Stomach smooth muscle (tissue), 2 donors: Measurements from ENCODE around the gene DHX15.

Experiments
- H3K27ac ChIP-seq: one replicate; pipeline ENCODE4 v1.7.0; 2013; ENCODE audit warnings: mild to moderate bottlenecking, low read length, inconsistent platforms
- H3K27me3 ChIP-seq, 2 donors: one replicate each; pipeline ENCODE4 v1.7.0; 2013; ENCODE audit warnings: low read length in 2 of 2; ENCODE audit not compliant: insufficient read depth in 2 of 2, control insufficient read depth in 1 of 2
- H3K36me3 ChIP-seq, 2 donors: one replicate each; pipeline ENCODE4 v1.7.0; 2013; ENCODE audit warnings: low read length in 2 of 2; ENCODE audit not compliant: control insufficient read depth in 2 of 2, insufficient read depth in 2 of 2
- H3K4me1 ChIP-seq: one replicate; pipeline ENCODE4 v1.7.0; 2013; ENCODE audit warnings: low read length; ENCODE audit not compliant: control insufficient read depth, insufficient read depth
- H3K4me3 ChIP-seq, 2 donors: one replicate each; pipeline ENCODE4 v1.7.0; 2013; ENCODE audit warnings: low read length in 2 of 2
- H3K9ac ChIP-seq, 2 donors: one replicate each; pipeline ENCODE4 v1.7.0; 2013; ENCODE audit warnings: low read length in 2 of 2, mild to moderate bottlenecking in 1 of 2
- H3K9me3 ChIP-seq, 2 donors: one replicate each; pipeline ENCODE4 v1.7.0; 2013; ENCODE audit warnings: low read length in 2 of 2; ENCODE audit not compliant: control insufficient read depth in 2 of 2
- donor health status: healthy.
- donor health status: Pancreatic carcinoma.

The DHX15 gene

DNA sequence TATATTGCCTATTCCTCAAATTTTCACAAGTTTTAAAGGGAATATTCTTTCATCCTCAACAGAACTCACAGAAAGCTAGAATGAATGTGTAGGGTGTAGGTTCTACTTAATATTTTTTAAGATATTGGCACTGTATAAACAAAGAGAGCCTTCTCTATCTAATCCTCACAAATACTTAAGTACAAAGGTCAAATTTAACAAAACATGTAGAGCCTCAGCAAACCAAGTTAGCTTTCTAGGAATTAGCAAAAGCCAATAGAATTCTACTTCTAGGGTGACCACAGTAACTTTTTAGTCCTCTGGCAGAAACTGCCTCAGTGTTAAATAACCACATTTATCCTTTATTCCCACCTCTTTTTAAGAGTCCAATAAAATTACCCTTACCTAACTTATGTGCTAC is 19.3 kb downstream of the DHX15 start:
- Histone ChIP-seq H3K9me3 (no peaks in the 10 kb centered on the region), H3K4me3 (no peak overlapping the region), H3K27me3 (no peaks in the 10 kb centered on the region), H3K27ac (no peak overlapping the region), H3K36me3 (peaks cover 0 to 1% of the 10 kb centered on the region in 2 donors), H3K9ac (no peak overlapping the region), H3K4me1 (no peaks in the 10 kb centered on the region)

DNA sequence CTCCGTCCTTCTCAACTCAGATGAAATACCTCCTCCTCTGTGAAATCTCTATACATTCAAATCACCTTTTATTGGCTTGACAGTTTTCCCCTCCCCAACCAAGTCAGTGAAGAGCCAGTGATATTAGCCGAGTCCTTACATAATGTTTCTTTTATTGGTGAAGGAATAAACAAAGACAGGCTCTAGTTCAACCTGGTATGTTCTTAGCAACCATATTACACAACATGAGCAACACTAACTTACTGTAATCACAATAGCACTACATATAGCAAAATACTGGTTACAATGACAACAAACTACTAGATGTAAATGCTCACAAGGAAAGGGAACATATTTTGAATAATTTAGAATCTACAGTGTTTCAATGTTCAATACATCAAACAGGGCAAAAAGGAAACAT is 19.9 kb downstream of the DHX15 start:
- no peaks in the 10 kb centered on the region for H3K4me1 ChIP-seq
- no peak overlapping the region for H3K27ac ChIP-seq
- H3K4me3 ChIP-seq: no peak overlapping the region

DNA sequence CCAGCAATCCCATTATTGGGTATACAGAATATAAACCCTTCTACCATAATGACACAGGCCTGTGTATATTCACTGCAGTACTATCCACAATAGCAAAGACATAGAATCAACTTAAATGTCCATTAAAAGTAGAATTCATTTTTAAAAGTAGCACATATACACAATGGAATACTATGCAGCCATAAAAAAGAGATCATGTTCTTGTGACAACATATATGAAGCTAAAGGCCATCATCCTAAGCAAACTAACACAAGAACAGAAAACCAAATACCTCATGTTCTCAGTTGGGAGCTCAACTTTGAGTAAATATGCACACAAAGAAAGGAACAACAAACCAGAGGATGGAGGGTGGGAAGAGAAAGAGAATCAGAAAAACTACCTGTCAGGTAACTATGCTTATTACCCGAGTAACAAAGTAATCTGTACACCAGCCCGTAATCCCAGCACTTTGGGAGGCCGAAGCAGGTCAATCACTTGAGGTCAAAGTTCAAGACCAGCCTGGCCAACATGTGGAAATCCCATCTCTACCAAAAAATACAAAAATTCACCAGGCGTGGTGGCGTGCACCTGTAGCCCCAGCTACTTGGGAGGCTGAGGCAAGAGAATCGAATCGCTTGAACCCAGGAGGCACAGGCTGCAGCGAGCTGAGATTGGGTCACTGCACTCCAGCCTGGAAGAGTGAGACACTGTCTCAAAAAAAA is 22.8 kb downstream of the DHX15 start:
- H3K9ac ChIP-seq: no peak overlapping the region
- H3K36me3 ChIP-seq: no peaks in the 10 kb centered on the region
- H3K4me1 ChIP-seq: no peaks in the 10 kb centered on the region

More for the DNA sequence above, 19.9 kb downstream of the DHX15 start:
- Histone ChIP-seq H3K27me3 (no peaks in the 10 kb centered on the region), H3K36me3 (no peaks in the 10 kb centered on the region), H3K9ac (no peak overlapping the region), H3K9me3 (no peaks in the 10 kb centered on the region)

DNA sequence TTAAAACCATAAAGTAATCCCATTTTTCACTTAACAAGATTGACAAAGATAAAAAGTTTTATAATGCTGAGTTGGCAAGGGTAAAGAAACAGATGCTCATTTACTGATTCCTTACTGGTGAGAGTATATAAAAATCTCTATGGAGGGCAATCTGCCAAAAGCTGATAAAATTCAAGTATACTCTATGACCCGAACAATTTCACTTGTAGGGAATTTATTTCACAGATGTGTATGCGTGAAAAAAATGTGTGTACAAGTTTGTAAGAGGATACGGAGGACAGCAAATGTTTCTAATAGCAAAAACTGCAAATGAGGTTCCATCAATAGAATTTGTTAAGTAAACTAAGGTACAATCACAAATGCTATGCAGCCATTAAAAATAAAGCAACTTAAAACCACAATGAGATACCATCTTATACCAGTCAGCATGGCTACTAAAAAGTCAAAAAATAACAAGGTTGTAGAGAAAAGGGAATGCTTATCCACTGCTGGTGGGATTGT is 23.4 kb downstream of the DHX15 start:
- H3K9ac ChIP-seq: no peak overlapping the region
- H3K27ac ChIP-seq: no peak overlapping the region
- H3K4me1 ChIP-seq: no peaks in the 10 kb centered on the region
- no peaks in the 10 kb centered on the region for H3K9me3 ChIP-seq
- H3K4me3 ChIP-seq: no peak overlapping the region
- no peaks in the 10 kb centered on the region for H3K36me3 ChIP-seq
- H3K27me3 ChIP-seq: no peaks in the 10 kb centered on the region

More for the DNA sequence above, 22.8 kb downstream of the DHX15 start:
- H3K9me3 ChIP-seq: no peaks in the 10 kb centered on the region
- no peak overlapping the region for H3K27ac ChIP-seq
- H3K4me3 ChIP-seq: no peak overlapping the region
- no peaks in the 10 kb centered on the region for H3K27me3 ChIP-seq

DNA sequence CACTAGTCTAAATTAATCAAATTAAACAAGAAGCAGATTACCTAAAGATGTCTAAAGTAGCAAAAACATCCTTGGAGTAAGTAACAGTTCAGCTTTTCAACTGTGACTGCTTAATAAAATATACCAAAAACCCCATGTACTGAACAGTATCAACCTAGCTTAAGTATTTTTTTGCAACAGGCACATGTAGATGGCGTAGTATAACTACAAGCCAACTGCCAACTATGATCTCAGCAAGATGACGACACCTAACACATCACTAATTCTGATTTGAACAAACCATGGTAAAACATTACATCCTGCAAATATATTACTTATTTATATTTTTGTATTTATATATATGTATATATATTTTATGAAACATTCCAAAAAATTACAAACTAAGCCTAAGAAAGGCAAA is 24.5 kb downstream of the DHX15 start:
- H3K27ac ChIP-seq: no peak overlapping the region
- H3K27me3 ChIP-seq: no peaks in the 10 kb centered on the region
- H3K9me3 ChIP-seq: no peaks in the 10 kb centered on the region
- H3K36me3 ChIP-seq: no peaks in the 10 kb centered on the region
- H3K4me1 ChIP-seq: no peaks in the 10 kb centered on the region
- H3K9ac ChIP-seq: no peak overlapping the region
- no peak overlapping the region for H3K4me3 ChIP-seq

DNA sequence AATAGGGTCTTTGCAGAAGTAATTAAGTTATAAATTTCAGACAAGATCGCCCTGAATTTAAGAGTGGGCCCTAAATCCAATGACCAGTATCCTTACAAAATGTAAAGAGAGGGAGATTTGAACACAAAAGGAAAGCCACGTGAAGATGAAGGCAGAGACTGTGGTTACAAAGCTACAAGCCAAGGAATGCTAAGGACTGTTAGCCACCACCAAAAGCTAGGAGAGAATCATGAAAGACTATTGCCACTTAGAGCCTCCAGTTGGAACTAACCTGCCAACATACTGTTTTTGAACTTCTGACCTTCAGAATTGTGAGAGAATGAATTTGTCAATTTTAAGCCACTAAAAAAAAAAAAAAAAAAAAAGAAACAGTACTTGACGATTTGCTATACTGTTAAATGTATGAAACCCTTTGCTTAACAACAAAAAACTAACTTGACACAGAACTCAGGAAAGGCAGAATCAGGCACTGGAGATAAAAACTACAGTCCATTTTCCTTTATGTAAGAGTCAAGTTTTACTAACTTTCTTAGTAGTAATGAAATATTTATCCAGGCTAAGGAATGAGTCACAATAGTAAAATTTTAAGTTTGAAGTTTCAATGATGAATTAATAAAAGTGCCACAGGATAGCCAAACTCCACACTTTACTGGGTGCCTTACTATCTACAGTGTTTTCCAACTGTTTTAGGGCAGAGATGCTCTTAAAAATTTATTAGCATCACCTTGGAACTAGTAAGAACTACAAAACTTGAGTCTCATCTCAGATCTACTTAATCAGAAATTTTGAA is 25.1 kb downstream of the DHX15 start:
- no peaks in the 10 kb centered on the region for H3K9me3 ChIP-seq
- H3K36me3 ChIP-seq: peaks cover 0 to 1% of the 10 kb centered on the region in 2 donors
- no peak overlapping the region for H3K4me3 ChIP-seq
- H3K27ac ChIP-seq: no peak overlapping the region
- no peaks in the 10 kb centered on the region for H3K27me3 ChIP-seq
- H3K4me1 ChIP-seq: no peaks in the 10 kb centered on the region
- H3K9ac ChIP-seq: no peak overlapping the region

DNA sequence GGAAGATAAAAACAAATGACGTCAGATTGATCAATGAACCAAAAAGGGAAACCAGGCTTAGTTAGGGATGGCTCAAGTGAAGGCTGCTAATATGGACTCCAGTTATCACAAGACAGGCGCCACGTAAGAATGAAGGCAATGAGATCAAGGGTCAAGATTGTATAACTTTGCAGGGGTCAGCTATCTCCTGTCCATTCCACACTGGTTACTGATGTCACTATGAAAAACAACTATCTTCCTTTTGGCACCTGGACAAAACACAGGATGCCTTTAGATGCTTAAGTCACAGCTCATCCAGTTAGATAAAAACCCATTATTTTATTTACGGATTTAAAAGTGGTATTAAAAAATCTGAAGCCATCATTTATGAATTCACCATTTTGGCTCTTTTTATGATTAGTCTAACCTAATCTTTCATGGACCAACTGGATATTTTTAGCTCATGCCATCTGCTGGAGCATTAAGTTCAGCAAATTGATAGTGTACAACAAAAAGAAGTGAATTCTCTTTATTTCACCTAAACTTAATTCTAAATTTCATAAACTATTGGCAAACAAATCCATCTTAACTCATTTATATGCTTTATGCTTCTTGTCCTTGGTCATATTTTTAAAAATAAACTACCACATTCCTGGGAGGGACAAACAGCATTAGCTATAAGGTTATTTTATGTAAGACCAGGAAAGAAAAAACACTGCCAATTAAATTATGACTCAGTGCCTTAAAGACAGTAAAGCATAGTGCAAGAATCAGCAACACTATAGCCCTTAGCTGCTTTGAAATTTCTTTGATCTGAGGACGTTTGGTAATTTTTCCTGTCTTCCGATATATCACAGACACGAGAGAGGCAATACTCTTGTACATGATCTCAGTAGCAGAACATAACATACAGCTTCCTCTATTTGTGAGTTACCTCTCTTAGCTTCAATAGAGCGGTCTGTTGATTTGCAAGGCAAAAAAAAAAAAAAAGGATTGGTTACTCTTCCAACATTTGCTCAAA is 27.0 kb downstream of the DHX15 start:
- H3K9ac ChIP-seq: no peak overlapping the region
- no peaks in the 10 kb centered on the region for H3K9me3 ChIP-seq
- no peak overlapping the region for H3K4me3 ChIP-seq
- peaks cover 0 to 3% of the 10 kb centered on the region in 2 donors for H3K36me3 ChIP-seq
- H3K27me3 ChIP-seq: no peaks in the 10 kb centered on the region
- no peaks in the 10 kb centered on the region for H3K4me1 ChIP-seq
- no peak overlapping the region for H3K27ac ChIP-seq

DNA sequence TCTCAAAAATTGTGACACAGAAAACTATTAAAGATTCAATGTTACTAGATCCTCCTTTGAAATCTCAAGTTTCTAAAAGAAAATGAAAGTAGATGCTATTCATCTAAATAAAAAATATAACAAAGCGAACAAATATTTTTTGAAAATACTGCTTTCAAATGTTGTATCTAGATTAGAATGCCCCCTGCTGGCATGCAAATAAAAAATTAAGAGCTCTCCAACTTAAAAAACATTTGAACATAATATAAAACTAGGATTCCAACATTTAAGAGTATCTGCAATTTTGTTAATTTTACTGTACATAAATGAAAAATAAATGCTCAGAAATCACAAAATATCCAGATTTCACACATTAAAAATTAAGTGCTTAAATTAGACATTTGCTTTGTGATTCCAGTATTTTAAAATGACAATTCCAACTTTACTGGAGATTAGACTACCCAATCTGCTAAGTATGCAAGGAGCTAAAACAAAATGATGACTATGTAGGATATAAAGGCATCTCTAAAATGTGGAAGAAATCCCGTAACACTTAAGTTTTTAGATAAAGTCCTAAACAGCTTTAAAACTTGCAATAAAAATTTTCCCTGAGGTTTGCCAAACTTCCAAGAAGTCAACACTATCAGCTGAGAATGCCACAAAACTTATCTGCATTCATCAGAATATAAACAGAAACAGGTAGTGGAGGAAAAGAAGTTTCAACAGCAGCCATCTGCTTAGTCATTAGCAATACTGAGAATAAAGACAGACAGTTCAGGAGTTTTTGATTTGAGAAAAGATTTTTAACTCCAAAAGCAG is 32.7 kb downstream of the DHX15 start:
- Histone ChIP-seq H3K9ac (no peak overlapping the region), H3K36me3 (peaks cover 3 to 19% of the 10 kb centered on the region in 2 donors), H3K27ac (no peak overlapping the region), H3K4me1 (no peaks in the 10 kb centered on the region), H3K4me3 (no peak overlapping the region), H3K9me3 (no peaks in the 10 kb centered on the region), H3K27me3 (no peaks in the 10 kb centered on the region)

DNA sequence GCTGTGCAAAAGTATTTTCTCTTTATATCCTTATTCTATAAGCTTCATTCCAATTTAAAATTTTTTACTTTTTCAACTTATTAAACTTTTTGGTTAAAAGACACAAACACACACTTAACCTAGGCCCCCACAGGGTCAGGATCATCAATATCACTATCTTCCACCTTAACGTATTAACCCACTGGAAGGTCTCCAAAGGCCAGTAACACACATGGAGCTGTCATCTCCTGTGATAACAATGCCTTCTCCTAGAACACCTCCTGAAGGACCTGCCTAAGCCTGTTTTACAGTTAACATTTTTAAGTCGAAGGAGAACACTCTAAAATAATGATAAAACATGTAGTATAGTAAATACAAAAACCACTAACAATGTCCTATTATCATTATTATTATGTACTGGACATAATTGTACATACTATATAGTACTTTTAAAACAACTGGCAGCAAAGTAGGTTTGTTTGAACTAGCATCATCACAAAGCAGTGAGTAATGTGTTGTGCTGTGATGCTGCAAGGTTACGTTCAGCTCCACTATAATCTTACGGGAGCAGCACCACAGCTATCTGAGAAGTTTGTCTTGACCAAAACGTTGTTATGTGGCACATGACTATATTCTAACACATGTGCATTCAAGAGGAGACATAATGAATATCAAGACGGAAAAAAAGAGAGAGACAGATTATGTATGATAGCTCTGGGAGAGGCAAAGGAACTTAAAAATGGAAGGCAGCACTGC is 33.7 kb downstream of the DHX15 start:
- H3K36me3 ChIP-seq: peaks cover 3 to 19% of the 10 kb centered on the region in 2 donors
- H3K9ac ChIP-seq: no peak overlapping the region
- no peaks in the 10 kb centered on the region for H3K4me1 ChIP-seq
- no peaks in the 10 kb centered on the region for H3K9me3 ChIP-seq
- H3K4me3 ChIP-seq: no peak overlapping the region
- no peak overlapping the region for H3K27ac ChIP-seq
- no peaks in the 10 kb centered on the region for H3K27me3 ChIP-seq
